IMR-90 (cell line): ENCODE measurements around the gene LTB4R.

Experiments
- CEBPB ChIP-seq: IDR thresholded peaks from 2 replicates; pipeline ENCODE4 v1.6.1; 2012; ENCODE audit warnings: low read depth, low read length, improper control_type of control experiment
- FOS ChIP-seq: fragments of 150-350 bp; IDR thresholded peaks from 2 replicates; pipeline ENCODE4 v1.6.1; 2016; ENCODE audit warnings: low read depth, low read length
- MAFK ChIP-seq: IDR thresholded peaks from 2 replicates; pipeline ENCODE4 v1.6.1; 2012; ENCODE audit warnings: low read depth, low read length, improper control_type of control experiment
- MAZ ChIP-seq: IDR thresholded peaks from 2 replicates; pipeline ENCODE4 v1.6.1; 2012; ENCODE audit warnings: low read depth, mild to moderate bottlenecking, low read length, improper control_type of control experiment, moderate library complexity, borderline replicate concordance
- POLR2A ChIP-seq: IDR thresholded peaks from 2 replicates; pipeline ENCODE4 v1.6.1; 2012; ENCODE audit warnings: mild to moderate bottlenecking, low read depth, low read length
- RFX5 ChIP-seq: IDR thresholded peaks from 2 replicates; pipeline ENCODE4 v1.8.0; 2012; ENCODE audit warnings: low read depth, mild to moderate bottlenecking, low read length, moderate library complexity
- SMC3 ChIP-seq: fragments of 150-350 bp; IDR thresholded peaks from 2 replicates; pipeline ENCODE4 v1.6.1; 2016; ENCODE audit warnings: low read depth, mild to moderate bottlenecking, antibody characterized with exemption, low read length, moderate library complexity
- TF ChIP-seq, protein P1 (sequence below): conservative IDR thresholded peaks from 2 replicates; pipeline ENCODE4 v1.5.1; 2012; ENCODE audit warnings: mild to moderate bottlenecking, low read depth, low read length, improper control_type of control experiment
- TF ChIP-seq, protein P2 (sequence below): fragments of 150-350 bp; IDR thresholded peaks from 2 replicates; pipeline ENCODE4 v1.6.1; 2016; ENCODE audit warnings: low read depth, mild to moderate bottlenecking, low read length, moderate library complexity, borderline replicate concordance

DNA sequence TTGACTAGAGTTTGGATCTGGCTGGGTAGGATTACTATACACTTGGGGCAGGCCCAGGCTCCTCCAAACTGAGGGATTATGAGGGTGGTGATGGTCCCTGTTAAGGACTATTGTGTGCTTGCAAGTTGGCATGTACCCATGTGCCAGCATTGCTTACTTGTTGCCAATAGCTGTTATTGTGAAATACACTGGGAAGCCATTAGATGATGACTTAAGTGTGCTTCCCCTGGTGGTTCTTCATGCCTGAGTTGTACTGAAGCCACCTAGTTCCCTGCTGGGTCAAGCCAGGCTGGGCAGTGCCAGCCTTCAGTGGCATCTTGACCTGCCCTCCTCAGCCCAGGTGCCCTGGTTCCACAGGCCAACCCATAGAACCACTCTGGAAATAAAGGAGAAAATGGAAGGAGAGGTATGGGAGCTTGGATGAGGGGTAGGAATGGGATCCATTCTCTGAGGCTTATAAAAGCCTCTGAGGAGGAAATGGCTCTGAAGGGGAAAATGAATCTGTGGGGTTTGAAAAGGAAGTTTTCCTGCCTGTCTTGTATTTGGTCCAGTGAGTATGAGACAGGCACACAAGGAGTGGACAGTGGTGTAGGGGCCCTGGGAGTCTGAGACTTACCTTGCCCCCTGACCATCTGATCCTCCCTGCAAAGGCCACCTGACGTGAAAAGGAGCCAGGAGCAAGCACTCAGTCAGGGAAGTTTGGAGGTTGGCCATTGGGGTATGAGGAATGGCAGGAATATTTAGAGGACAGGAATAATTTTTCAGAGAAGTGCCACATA, 724 bp downstream of the LTB4R start:
- TF ChIP-seq, protein P1, sequence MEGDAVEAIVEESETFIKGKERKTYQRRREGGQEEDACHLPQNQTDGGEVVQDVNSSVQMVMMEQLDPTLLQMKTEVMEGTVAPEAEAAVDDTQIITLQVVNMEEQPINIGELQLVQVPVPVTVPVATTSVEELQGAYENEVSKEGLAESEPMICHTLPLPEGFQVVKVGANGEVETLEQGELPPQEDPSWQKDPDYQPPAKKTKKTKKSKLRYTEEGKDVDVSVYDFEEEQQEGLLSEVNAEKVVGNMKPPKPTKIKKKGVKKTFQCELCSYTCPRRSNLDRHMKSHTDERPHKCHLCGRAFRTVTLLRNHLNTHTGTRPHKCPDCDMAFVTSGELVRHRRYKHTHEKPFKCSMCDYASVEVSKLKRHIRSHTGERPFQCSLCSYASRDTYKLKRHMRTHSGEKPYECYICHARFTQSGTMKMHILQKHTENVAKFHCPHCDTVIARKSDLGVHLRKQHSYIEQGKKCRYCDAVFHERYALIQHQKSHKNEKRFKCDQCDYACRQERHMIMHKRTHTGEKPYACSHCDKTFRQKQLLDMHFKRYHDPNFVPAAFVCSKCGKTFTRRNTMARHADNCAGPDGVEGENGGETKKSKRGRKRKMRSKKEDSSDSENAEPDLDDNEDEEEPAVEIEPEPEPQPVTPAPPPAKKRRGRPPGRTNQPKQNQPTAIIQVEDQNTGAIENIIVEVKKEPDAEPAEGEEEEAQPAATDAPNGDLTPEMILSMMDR = no peak
- TF ChIP-seq RFX5 (no peak), POLR2A (no peak), MAFK (no peak), FOS (no peak), MAZ (no peak), CEBPB (peak; percentile 84), SMC3 (no peak)
- TF ChIP-seq, protein P2, sequence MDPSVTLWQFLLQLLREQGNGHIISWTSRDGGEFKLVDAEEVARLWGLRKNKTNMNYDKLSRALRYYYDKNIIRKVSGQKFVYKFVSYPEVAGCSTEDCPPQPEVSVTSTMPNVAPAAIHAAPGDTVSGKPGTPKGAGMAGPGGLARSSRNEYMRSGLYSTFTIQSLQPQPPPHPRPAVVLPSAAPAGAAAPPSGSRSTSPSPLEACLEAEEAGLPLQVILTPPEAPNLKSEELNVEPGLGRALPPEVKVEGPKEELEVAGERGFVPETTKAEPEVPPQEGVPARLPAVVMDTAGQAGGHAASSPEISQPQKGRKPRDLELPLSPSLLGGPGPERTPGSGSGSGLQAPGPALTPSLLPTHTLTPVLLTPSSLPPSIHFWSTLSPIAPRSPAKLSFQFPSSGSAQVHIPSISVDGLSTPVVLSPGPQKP = no peak
